Subcutaneous abdominal adipose tissue (tissue), 5 donors: Measurements from ENCODE around the gene NT5C.
"Not testable (repeated sequence)": the region's sequence is repeated elsewhere in the genome, so short reads cannot be mapped to it uniquely, and the experiment has no call there.

ENCODE experiments used
- H3K27ac ChIP-seq: one replicate; pipeline ENCODE4 v1.7.0; 2013; ENCODE audit warnings: low read depth, mild to moderate bottlenecking, inconsistent platforms, low read length, moderate library complexity
- H3K27me3 ChIP-seq, 5 donors: one replicate each; pipeline ENCODE4 v1.7.0; 2013; ENCODE audit warnings: low read length in 5 of 5, inconsistent platforms in 1 of 5; ENCODE audit not compliant: control insufficient read depth in 5 of 5, insufficient read depth in 4 of 5
- H3K36me3 ChIP-seq, 5 donors: one replicate each; pipeline ENCODE4 v1.7.0; 2013; ENCODE audit warnings: low read length in 5 of 5; ENCODE audit not compliant: control insufficient read depth in 5 of 5, insufficient read depth in 5 of 5
- H3K4me1 ChIP-seq, 5 donors: one replicate each; pipeline ENCODE4 v1.7.0; 2013; ENCODE audit warnings: low read length in 5 of 5, mild to moderate bottlenecking in 3 of 5, moderate library complexity in 1 of 5; ENCODE audit not compliant: control insufficient read depth in 5 of 5, insufficient read depth in 5 of 5
- H3K4me3 ChIP-seq, 5 donors: one replicate each; pipeline ENCODE4 v1.7.0; 2013; ENCODE audit warnings: low read length in 5 of 5, low read depth in 1 of 5
- H3K9ac ChIP-seq, 5 donors: one replicate each; pipeline ENCODE4 v1.7.0; 2013; ENCODE audit warnings: low read length in 5 of 5, mild to moderate bottlenecking in 4 of 5, moderate library complexity in 3 of 5
- H3K9me3 ChIP-seq, 5 donors: one replicate each; pipeline ENCODE4 v1.7.0; 2013; ENCODE audit warnings: low read length in 5 of 5; ENCODE audit not compliant: control insufficient read depth in 5 of 5
- donor health status: healthy.
- donor health status: healthy.
- donor health status: healthy.
- donor health status: healthy.
- donor health status: healthy.

The NT5C gene

GRCh38 chr17:75146592-75146991, 15.1 kb upstream of the NT5C start:
- no peak overlapping the region for H3K27ac ChIP-seq
- peaks cover 4 to 30% (median 14%) of the 10 kb centered on the region in 5 donors for H3K36me3 ChIP-seq
- H3K9me3 ChIP-seq = no peaks in the 10 kb centered on the region
- H3K9ac ChIP-seq = no peak overlapping the region
- H3K27me3 ChIP-seq = no peaks in the 10 kb centered on the region
- no peak overlapping the region for H3K4me3 ChIP-seq
- H3K4me1 ChIP-seq = no peaks in the 10 kb centered on the region

- H3K9ac ChIP-seq = no peak overlapping the region
- peaks cover 4 to 36% (median 14%) of the 10 kb centered on the region in 5 donors for H3K36me3 ChIP-seq
- H3K27ac ChIP-seq = no peak overlapping the region
These were observed 13.4 kb upstream of the NT5C start for GRCh38 chr17:75144816-75145512.

DNA sequence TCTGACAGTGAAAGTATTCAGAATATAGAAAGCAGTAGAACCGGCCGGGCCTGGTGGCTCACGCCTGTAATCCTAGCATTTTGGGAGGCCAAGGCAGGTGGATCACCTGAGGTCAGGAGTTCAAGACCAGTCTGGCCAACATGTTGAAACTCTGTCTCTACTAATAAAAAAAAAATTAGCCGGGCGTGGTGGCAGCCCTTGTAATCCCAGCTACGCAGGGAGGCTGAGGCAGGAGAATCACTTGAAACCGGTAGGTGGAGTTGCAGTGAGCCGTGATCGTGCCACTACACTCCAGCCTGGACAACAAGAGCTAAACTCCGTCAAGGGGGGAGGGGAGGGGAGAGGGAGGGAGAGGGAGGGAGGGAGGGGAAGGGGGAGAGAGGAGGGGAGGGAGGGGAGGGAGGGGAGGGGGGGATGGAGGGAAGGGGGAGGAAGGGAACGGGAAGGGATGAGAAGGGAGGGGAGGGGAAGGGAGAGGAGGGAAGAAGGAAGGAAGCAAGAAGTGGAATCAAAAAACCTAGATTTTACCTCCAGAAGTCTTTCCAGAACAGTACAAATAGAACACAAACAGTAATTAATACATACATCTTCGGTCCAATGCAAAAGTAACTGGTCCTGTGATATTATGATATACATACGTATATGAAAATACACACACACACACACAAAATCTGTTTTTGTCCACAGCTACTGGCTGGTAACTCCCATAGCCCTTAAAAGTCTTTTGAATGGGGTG, 10.9 kb upstream of the NT5C start:
- Histone ChIP-seq H3K9ac (no peak overlapping the region), H3K27ac (no peak overlapping the region), H3K36me3 (peaks cover 4 to 33% (median 10%) of the 10 kb centered on the region in 5 donors), H3K9me3 (no peaks in the 10 kb centered on the region), H3K27me3 (no peaks in the 10 kb centered on the region), H3K4me3 (no peak overlapping the region), H3K4me1 (no peaks in the 10 kb centered on the region)

More at GRCh38 chr17:75144816-75145512, 13.4 kb upstream of the NT5C start:
- Histone ChIP-seq H3K9me3 (no peaks in the 10 kb centered on the region), H3K4me3 (no peak overlapping the region), H3K27me3 (no peaks in the 10 kb centered on the region), H3K4me1 (no peaks in the 10 kb centered on the region)

DNA sequence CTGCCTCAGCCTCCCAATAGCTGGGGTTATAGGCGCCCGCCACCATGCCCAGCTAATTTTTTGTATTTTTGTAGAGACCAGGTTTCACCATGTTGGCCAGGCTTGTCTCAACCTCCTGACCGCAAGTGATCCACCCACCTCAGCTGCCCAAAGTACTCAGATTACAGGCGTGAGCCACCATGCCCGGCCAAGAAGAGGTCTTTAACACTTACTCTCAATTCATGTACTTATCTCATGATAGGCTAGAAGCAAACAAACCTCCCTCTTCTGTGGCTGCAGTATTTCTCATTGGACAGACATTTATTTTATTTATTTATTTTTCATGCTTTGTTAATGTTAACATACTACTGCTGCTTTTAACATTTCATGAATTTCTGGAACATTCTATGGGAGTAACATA, 7.0 kb upstream of the NT5C start:
- Histone ChIP-seq H3K9ac (no peak overlapping the region), H3K9me3 (no peaks in the 10 kb centered on the region), H3K4me1 (no peaks in the 10 kb centered on the region), H3K27ac (no peak overlapping the region), H3K27me3 (no peaks in the 10 kb centered on the region), H3K4me3 (no peak overlapping the region), H3K36me3 (peaks cover 0 to 11% (median 0%) of the 10 kb centered on the region in 5 donors)

- H3K4me3 ChIP-seq, H3K27me3 ChIP-seq, H3K9ac ChIP-seq, H3K27ac ChIP-seq, H3K4me1 ChIP-seq, H3K9me3 ChIP-seq: not testable (repeated sequence)
- H3K36me3 ChIP-seq = peaks cover 0 to 11% (median 0%) of the 10 kb centered on the region in 5 donors
These were observed 6.2 kb upstream of the NT5C start for GRCh38 chr17:75137762-75138161.

- no peak overlapping the region for H3K9ac ChIP-seq
- no peaks in the 10 kb centered on the region for H3K27me3 ChIP-seq
- no peak overlapping the region for H3K27ac ChIP-seq
- H3K9me3 ChIP-seq = no peaks in the 10 kb centered on the region
- H3K36me3 ChIP-seq = peaks cover 0 to 8% (median 0%) of the 10 kb centered on the region in 5 donors
- peaks cover 0 to 12% (median 9%) of the 10 kb centered on the region in 5 donors for H3K4me1 ChIP-seq
- H3K4me3 ChIP-seq = no peak overlapping the region
These were observed 4.4 kb upstream of the NT5C start for GRCh38 chr17:75135946-75136345.

DNA sequence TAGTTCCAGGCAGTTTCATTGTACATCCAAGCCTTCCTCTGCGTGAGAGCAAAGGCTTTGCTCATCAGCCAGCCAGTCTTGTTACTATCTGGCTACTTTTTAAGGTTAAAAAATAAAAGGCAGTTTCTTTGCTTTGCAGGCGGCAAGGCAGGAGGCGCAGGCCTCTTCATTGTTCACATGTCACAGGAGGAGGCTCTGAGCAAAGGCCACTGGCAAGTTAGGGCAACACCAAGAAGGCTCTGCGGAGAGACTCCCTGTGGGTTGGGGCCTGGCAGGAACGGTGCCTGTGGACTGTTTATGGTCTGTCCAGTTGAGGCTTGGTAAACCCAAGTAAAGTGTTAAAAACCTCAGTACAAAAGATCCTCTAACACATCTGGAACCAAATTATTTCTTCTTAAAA, 3.9 kb upstream of the NT5C start:
- Histone ChIP-seq H3K9me3 (no peaks in the 10 kb centered on the region), H3K27ac (no peak overlapping the region), H3K9ac (no peak overlapping the region)

DNA sequence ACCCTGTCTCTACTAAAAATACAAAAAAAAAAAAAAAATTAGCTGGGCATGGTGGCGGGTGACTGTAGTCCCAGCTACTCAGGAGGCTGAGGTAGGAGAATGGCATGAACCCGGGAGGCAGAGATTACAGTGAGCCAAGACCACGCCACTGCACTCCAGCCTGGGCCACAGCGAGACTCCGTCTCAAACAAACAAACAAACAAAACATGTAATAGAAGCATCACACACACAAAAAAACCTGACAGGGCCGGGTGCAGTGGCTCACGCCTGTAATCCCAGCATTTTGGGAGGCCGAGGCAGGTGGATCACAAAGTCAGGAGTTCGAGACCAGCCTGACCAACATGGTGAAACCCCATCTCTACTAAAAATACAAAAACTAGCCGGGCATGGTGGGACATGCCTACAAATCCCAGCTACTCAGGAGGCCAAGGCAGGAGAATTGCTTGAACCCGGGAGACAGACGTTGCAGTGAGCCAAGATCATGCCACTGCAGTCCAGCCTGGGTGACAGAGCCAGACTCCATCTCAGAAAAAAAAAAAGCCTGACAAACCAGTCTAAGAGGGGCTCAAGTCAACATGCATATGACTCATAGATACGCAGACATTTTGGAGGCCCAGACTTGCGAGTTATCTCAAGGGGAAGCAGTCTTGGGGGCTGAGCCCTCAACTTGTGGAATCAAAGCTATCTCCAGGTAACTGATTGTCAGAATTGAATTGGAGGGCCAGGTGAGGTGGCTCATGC, 2.2 kb upstream of the NT5C start:
- H3K9ac ChIP-seq, H3K27ac ChIP-seq, H3K4me3 ChIP-seq, H3K27me3 ChIP-seq, H3K9me3 ChIP-seq: not testable (repeated sequence)
- Histone ChIP-seq H3K36me3 (peaks cover 0 to 21% (median 12%) of the 10 kb centered on the region in 5 donors), H3K4me1 (peaks cover 0 to 21% (median 18%) of the 10 kb centered on the region in 5 donors)

More for the DNA sequence above, 3.9 kb upstream of the NT5C start:
- no peak overlapping the region for H3K4me3 ChIP-seq
- peaks cover 0 to 6% (median 0%) of the 10 kb centered on the region in 5 donors for H3K36me3 ChIP-seq
- peaks cover 0 to 17% (median 14%) of the 10 kb centered on the region in 5 donors for H3K4me1 ChIP-seq
- no peaks in the 10 kb centered on the region for H3K27me3 ChIP-seq

DNA sequence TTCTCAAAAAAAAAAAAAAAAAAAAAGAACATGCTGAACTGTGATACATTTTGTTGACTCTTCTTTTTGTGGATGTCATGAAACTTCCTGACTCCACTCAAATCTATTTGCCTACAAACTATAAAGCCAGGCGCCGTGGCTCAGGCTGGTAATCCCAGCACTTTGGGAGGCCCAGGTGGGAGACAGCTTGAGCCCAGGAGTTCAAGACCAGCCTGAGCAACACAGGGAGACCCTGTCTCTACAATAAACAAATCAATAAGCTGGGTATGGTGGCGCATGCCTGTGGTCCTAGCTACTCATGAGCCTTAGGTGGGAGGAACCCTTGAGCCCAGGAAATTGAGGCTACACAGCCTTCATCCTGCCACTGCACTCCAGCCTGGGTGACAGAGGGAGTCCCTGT, 1.5 kb upstream of the NT5C start:
- peaks cover 0 to 25% (median 12%) of the 10 kb centered on the region in 5 donors for H3K36me3 ChIP-seq
- H3K9ac ChIP-seq = no peak overlapping the region

More for the DNA sequence above, 1.5 kb upstream of the NT5C start:
- no peaks in the 10 kb centered on the region for H3K27me3 ChIP-seq
- no peak overlapping the region for H3K27ac ChIP-seq
- no peak overlapping the region for H3K4me3 ChIP-seq
- no peaks in the 10 kb centered on the region for H3K9me3 ChIP-seq
- H3K4me1 ChIP-seq = peaks cover 0 to 21% (median 18%) of the 10 kb centered on the region in 5 donors
